Activated naive CD8-positive, alpha-beta T cell treated with anti-CD3 and anti-CD28 coated beads for 36 hours (primary cell): Measurements from ENCODE around the gene AMOT. TPM values are rescaled to one million over a fixed set of nuclear protein-coding genes. Genes with fewer than 3 reads are reported as not detected.

Source experiments
- DNase-seq: peaks from one replicate; pipeline ENCODE4 v3.0.0; 2021
- H3K27ac Mint-ChIP-seq: one replicate; pipeline ENCODE4 v1.8.0; 2022; ENCODE audit warnings: mild to moderate bottlenecking, moderate library complexity, mixed read lengths
- H3K27me3 Mint-ChIP-seq: one replicate; pipeline ENCODE4 v1.8.0; 2022; ENCODE audit warnings: mild to moderate bottlenecking, mixed read lengths
- H3K36me3 Mint-ChIP-seq: one replicate; pipeline ENCODE4 v1.8.0; 2021; ENCODE audit warnings: mild to moderate bottlenecking, mixed read lengths
- H3K4me1 Mint-ChIP-seq: one replicate; pipeline ENCODE4 v1.8.0; 2021; ENCODE audit warnings: mixed read lengths
- H3K4me3 Mint-ChIP-seq: one replicate; pipeline ENCODE4 v1.8.0; 2022; ENCODE audit warnings: mild to moderate bottlenecking, moderate library complexity, mixed read lengths
- H3K9me3 Mint-ChIP-seq: one replicate; pipeline ENCODE4 v1.8.0; 2022; ENCODE audit warnings: mixed read lengths
- total RNA-seq, 2 experiments: library from RNA; stranded (reverse); gene quantifications; one replicate each; pipeline ENCODE4 v1.2.3, GENCODE V29; 2021

The AMOT gene
- total RNA-seq, 2 experiments from 2014 or later, result 2.0 to 2.3 TPM

DNA sequence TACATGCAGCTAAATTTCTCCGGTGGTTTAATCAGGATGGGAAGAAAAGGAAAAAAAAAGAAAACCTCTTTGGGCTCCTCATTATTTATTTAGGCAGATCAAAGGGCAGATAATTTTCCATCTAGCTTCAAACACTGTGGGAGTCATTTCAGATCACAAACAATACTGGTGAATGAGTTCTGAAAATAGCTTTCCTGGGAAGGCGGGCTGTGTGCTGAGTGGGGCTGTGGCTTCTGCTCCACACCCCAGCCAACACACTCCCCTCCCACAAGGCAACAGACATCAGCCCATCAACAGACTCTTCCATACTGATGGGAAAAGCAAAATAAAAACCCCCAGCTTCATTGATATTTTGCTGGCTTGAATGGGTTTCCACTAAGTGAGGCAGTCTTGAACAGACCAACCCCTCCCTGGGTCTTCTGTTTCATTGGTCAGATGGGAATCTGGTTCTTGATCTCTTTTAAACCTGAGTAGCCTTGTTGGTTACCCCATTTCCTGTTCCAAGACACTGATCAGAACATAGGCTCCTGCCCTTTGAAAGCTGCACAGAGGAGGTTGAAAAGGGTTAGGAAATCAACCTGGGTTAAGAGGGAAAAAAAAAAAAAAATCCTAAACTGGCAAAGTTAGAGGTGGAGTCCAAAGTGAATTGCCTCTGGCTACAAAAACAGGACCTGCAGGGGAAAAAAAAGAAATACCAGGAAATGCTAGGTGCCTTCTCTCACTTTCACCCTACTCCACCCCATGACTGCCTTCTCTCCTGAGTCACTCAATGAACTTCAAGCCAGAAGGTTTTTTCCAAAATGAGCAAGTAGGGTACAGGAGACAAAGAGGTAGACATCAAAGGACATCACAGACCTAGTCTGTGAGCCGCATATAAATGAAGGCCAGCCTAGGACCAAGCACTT is 20.0 kb downstream of the AMOT start:
- no peak overlapping the region for H3K4me3 Mint-ChIP-seq
- no peak for DNase-seq
- H3K4me1 Mint-ChIP-seq, result peaks cover 9% of the 10 kb centered on the region

DNA sequence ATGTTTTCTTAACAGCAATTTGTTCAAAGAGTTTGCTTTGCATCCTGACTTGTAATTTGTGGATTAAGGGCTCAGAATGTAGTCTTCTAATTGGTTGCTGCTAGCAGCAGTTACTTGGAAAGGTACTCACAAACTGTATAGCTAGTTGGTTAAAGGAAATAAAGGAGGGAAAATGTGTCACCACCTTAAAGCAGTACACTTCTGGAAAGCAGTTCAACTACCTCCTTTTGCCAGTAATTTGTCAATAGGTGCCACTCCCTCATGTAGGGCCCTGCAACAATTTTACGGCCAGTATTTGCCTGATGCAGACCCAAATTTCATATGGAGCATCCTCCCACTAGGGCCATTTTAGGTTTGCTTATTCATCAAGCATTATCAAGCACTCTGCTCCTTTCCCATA is 20.8 kb downstream of the AMOT start:
- H3K27me3 Mint-ChIP-seq, result no peaks in the 10 kb centered on the region
- no peak overlapping the region for H3K27ac Mint-ChIP-seq
- H3K4me1 Mint-ChIP-seq, result peaks cover 9% of the 10 kb centered on the region
- H3K36me3 Mint-ChIP-seq, result no peaks in the 10 kb centered on the region
- H3K9me3 Mint-ChIP-seq, result no peaks in the 10 kb centered on the region
- no peak for DNase-seq
- H3K4me3 Mint-ChIP-seq, result no peak overlapping the region

More for the DNA sequence above, 20.0 kb downstream of the AMOT start:
- no peaks in the 10 kb centered on the region for H3K36me3 Mint-ChIP-seq
- H3K27ac Mint-ChIP-seq, result peak overlapping the region; percentile 51
- H3K27me3 Mint-ChIP-seq, result no peaks in the 10 kb centered on the region
- H3K9me3 Mint-ChIP-seq, result no peaks in the 10 kb centered on the region

DNA sequence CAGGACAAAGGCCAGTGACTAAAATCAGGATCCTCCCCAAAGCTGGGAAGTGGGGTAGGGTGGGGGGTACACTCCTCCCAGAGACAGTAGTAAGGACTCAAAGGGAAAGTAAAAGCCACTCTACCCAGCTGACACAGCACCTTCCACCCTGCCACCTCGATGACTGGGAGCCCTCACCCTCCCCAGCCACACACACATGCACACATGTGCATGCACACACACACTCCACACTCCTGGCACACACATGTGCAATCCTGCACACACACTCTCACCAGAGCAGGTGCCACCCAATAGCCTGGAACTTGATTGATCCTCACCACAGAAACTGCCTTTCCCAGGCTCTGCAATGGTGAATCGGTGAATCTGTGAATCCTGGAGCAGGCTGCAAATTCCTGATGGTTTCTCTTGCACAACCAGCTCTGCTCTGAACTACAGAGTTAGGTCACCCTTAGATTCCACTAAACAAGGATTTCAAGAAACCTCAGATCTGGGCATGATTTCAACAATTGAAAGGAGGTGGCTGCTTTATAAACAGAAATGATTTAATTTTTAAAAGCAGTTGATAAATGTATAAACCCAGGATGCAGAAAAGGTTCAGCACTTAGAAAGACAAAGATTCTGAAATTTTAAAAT is 21.5 kb downstream of the AMOT start:
- no peak overlapping the region for H3K4me3 Mint-ChIP-seq
- peaks cover 9% of the 10 kb centered on the region for H3K4me1 Mint-ChIP-seq
- no peaks in the 10 kb centered on the region for H3K36me3 Mint-ChIP-seq
- H3K9me3 Mint-ChIP-seq, result no peaks in the 10 kb centered on the region
- no peaks in the 10 kb centered on the region for H3K27me3 Mint-ChIP-seq
- DNase-seq, result no peak
- H3K27ac Mint-ChIP-seq, result no peak overlapping the region

DNA sequence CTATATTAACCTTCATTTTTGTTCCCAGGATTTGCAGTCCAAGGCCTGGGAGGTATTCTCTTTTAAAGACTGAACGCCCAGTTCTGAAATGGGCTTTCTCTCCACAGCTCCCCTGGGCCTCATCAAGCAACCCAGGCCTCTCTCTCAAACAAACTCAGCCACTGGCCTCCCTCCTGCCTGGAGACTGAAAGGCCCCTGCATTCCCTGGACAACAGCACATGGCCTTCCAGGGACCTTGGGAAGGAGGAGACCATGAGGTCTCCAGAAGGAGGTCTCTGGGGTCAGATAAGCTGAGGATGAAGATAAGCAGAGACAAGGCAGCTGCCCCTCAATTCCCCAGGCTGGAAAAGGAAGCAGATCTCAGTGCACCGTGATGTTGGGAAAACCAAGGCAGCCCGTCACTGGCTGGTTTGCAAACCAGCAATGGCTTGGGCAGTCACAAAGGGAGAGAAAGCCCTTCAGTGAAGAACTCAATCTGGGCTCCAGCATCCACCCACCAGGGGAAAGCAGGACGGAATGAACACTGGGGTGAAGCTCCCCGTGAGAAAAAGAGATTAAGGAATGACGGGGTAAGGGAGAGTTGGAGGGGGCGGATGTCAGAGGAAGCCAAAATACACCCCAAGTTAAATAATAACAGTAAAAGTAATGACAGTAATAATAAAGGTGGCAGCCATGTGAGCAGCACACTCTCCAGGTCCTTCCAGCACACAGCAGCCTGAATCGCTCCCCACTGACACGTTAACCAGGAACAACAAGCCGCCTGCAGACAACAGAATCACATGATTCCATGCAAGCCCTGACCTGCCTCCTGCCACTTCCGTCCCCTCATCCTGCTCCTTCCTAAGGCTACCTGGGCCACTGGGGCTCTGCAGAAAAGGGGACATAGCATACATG is 22.3 kb downstream of the AMOT start:
- peaks cover 9% of the 10 kb centered on the region for H3K4me1 Mint-ChIP-seq
- H3K27ac Mint-ChIP-seq, result no peak overlapping the region
- no peak overlapping the region for H3K4me3 Mint-ChIP-seq
- no peak for DNase-seq
- no peaks in the 10 kb centered on the region for H3K27me3 Mint-ChIP-seq
- no peaks in the 10 kb centered on the region for H3K9me3 Mint-ChIP-seq
- no peaks in the 10 kb centered on the region for H3K36me3 Mint-ChIP-seq

DNA sequence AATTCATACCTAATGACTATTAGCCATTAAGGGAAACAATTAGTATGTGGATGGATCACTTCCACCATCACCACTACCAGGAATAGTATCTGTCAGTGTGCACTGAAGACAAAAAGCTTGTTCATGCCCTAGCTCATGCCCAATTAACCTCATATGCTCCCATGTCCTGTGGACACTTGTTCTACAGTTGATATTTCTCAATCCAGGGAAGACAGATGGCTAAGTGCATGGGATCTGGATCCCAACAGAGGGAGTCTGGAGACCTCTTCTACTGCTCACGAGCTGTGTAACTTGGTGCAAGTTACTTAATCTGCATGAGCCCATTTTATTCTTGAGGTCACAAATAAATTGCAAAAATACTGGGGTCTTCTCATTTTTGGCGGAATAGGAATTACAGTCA is 23.7 kb downstream of the AMOT start:
- H3K9me3 Mint-ChIP-seq, result no peaks in the 10 kb centered on the region
- no peaks in the 10 kb centered on the region for H3K27me3 Mint-ChIP-seq
- no peak for DNase-seq
- peaks cover 9% of the 10 kb centered on the region for H3K4me1 Mint-ChIP-seq
- H3K36me3 Mint-ChIP-seq, result no peaks in the 10 kb centered on the region
- H3K27ac Mint-ChIP-seq, result no peak overlapping the region
- H3K4me3 Mint-ChIP-seq, result no peak overlapping the region

- Mint-ChIP-seq H3K4me1 (no peaks in the 10 kb centered on the region), H3K4me3 (no peak overlapping the region), H3K27me3 (no peaks in the 10 kb centered on the region), H3K27ac (no peak overlapping the region), H3K36me3 (no peaks in the 10 kb centered on the region), H3K9me3 (no peaks in the 10 kb centered on the region)
- no peak for DNase-seq
Measured at GRCh38 chrX:112814496-112814895, 26.1 kb downstream of the AMOT start.

- Mint-ChIP-seq H3K27me3 (no peaks in the 10 kb centered on the region), H3K4me3 (no peak overlapping the region), H3K9me3 (no peaks in the 10 kb centered on the region)
Measured at GRCh38 chrX:112812741-112813140, 27.9 kb downstream of the AMOT start.

GRCh38 chrX:112808651-112809195 is 31.9 kb downstream of the AMOT start:
- Mint-ChIP-seq H3K27ac (no peak overlapping the region), H3K9me3 (no peaks in the 10 kb centered on the region), H3K4me1 (no peaks in the 10 kb centered on the region), H3K36me3 (no peaks in the 10 kb centered on the region), H3K4me3 (no peak overlapping the region), H3K27me3 (no peaks in the 10 kb centered on the region)
- no peak for DNase-seq

More at GRCh38 chrX:112812741-112813140, 27.9 kb downstream of the AMOT start:
- H3K36me3 Mint-ChIP-seq, result no peaks in the 10 kb centered on the region
- no peak overlapping the region for H3K27ac Mint-ChIP-seq
- no peaks in the 10 kb centered on the region for H3K4me1 Mint-ChIP-seq
- DNase-seq, result no peak

- Mint-ChIP-seq H3K36me3 (no peaks in the 10 kb centered on the region), H3K27me3 (no peaks in the 10 kb centered on the region)
Measured at GRCh38 chrX:112808007-112808406, 32.6 kb downstream of the AMOT start.

GRCh38 chrX:112803060-112803459 is 37.6 kb downstream of the AMOT start:
- H3K36me3 Mint-ChIP-seq, result peaks cover 6% of the 10 kb centered on the region
- no peak overlapping the region for H3K27ac Mint-ChIP-seq
- peaks cover 2% of the 10 kb centered on the region for H3K9me3 Mint-ChIP-seq
- H3K27me3 Mint-ChIP-seq, result no peaks in the 10 kb centered on the region
- DNase-seq, result no peak
- H3K4me1 Mint-ChIP-seq, result no peaks in the 10 kb centered on the region
- H3K4me3 Mint-ChIP-seq, result no peak overlapping the region

More at GRCh38 chrX:112808007-112808406, 32.6 kb downstream of the AMOT start:
- Mint-ChIP-seq H3K27ac (no peak overlapping the region), H3K9me3 (no peaks in the 10 kb centered on the region), H3K4me3 (no peak overlapping the region), H3K4me1 (no peaks in the 10 kb centered on the region)
- no peak for DNase-seq

- Mint-ChIP-seq H3K27ac (no peak overlapping the region), H3K4me1 (no peaks in the 10 kb centered on the region), H3K9me3 (peaks cover 2% of the 10 kb centered on the region), H3K4me3 (no peak overlapping the region), H3K27me3 (no peaks in the 10 kb centered on the region), H3K36me3 (peaks cover 6% of the 10 kb centered on the region)
- no peak for DNase-seq
Measured at GRCh38 chrX:112802541-112802940, 38.1 kb downstream of the AMOT start.

DNA sequence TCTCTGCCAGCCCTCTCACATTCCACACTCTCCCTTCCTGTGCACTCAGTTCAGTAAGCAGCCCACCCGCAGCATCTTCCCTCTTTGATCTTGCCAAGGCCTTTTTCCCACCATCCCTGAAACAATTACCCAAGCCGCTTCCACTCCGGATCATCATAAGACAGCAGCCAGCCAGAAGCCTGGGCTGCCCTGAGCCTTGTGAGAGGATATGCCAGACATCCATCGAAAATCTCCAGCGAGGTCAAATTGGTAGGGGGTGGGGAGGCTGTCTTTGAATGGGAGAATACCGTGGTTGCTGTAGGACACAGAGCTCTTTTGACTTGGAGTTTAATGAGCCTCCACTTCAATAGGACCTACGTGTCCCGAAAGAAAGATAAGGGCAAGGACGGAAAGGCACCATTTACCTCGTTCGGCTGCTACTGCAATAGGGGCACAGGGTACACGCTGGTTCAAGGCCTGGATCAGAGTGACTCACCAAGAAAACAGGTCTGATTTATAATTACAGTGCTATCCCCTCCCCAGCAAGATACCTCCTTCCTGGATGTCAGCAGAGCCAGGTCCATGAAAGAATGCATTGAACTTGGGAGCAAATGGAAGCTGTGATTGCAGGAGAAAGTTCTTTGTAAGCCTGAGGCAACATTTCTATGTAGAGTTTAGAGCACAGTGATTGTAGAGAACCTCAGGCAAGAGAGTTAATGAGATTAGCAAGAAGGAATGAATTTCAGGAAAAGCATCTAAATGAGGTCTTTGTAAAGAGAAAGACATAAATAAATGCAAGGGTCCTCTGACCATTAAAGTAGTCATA is 39.5 kb downstream of the AMOT start:
- peaks cover 6% of the 10 kb centered on the region for H3K36me3 Mint-ChIP-seq
- DNase-seq, result no peak
- no peaks in the 10 kb centered on the region for H3K4me1 Mint-ChIP-seq
- H3K4me3 Mint-ChIP-seq, result no peak overlapping the region
- peaks cover 2% of the 10 kb centered on the region for H3K9me3 Mint-ChIP-seq
- no peak overlapping the region for H3K27ac Mint-ChIP-seq
- no peaks in the 10 kb centered on the region for H3K27me3 Mint-ChIP-seq

DNA sequence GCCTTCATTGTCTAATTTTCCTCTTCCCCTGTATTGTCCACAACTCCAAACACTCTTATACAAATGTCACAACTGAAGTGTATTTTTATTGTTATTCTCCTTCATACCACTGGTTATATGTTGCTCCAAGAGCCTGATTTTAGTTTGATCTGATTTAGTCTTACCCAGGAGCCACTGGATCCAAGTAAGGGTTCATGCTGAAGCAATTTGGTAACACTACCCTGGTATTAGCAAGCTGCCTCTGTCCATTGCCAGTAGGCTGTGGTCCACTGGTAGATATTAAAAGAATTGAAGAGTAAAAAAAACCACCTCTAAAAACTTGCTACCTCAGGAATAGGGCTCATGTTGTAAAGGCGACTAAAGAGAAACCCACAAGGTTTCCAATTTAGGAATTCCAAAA is 41.2 kb downstream of the AMOT start:
- DNase-seq, result no peak
- Mint-ChIP-seq H3K27ac (no peak overlapping the region), H3K4me3 (no peak overlapping the region), H3K4me1 (no peaks in the 10 kb centered on the region), H3K36me3 (peaks cover 6% of the 10 kb centered on the region), H3K9me3 (peaks cover 2% of the 10 kb centered on the region), H3K27me3 (no peaks in the 10 kb centered on the region)

DNA sequence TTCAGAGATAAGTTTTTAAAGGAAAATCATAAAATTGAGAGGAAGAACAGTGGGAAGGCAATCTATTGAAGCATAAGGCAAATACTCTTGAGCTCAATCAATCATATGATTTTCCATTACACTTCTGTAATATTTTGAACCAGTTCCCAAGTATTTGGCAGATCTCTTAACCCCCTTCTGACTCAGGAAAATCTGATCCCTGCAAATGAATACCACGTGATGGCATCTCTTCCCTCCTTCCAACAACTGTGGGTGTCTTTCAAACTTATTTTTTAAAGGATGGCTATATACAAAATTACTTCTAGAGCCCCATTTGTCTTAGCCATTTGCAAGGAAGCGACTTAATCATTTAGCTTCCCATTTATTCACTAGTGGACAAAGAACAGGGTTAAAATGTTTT is 41.9 kb downstream of the AMOT start:
- Mint-ChIP-seq H3K9me3 (peaks cover 2% of the 10 kb centered on the region), H3K4me3 (no peak overlapping the region), H3K27me3 (no peaks in the 10 kb centered on the region), H3K36me3 (peaks cover 6% of the 10 kb centered on the region), H3K4me1 (no peaks in the 10 kb centered on the region), H3K27ac (no peak overlapping the region)
- no peak for DNase-seq
